T47D (cell line): ENCODE results near the gene KIF3A.

ENCODE experiments used
- DNase-seq, 2 experiments: peaks; one replicate each; pipeline versions ENCODE4 v3.0.0 to v3.0.0-alpha.2; 2011 to 2012; ENCODE audit warnings: low read depth in 1 of 2, low spot score in 1 of 2
- JUND ChIP-seq: IDR thresholded peaks from 2 replicates; pipeline ENCODE4 v1.6.1; 2012; ENCODE audit warnings: low read depth
- in situ Hi-C: cut with HindIII; loops from 2 replicates; pipeline ENCODE4 v1.10.0; 2016; ENCODE audit warnings: low sequenced_read_pairs, low pct_unique_long_range_greater_than_20kb

Gene KIF3A

DNA sequence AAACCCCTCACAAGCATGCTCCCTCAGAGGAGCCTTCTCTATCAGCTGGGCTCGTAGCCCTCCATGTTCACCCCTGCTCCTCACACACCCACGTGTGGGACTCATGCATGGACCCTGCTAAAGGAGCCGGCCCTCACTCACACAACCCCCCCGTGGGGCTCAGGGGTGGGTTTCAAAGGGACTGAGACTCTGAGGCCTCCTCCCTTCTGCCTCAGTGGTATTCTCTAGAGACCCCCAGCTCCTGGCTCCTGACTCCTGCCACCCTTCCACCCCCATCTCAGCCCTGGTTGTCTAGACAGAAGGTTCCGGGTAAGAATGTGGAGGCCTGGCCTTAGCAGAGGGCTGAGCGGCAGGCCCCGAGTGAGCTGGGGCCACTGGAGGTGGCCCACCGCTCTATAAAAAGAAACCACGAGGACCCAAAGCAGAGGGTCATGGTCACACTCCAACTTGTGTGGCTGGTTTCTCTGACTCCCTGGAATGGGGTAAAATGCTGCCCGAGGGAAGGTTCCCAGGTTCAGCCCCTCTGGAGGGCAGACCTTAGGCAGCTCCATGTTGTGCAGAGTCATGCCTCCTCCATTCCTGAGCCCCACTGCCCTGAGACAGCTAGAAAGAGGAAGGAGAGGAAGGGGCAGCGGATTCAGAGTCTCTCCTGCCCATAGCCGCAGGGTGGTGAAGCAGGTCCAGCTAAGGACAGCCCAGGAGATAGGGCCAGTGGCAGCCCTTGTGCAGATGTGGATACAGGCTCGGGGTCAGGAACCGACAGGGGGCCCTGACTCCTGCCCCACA, 28.9 kb upstream of the KIF3A start:
- in situ Hi-C loops = no loop called here
- no peak for TF ChIP-seq JUND
- no peak for DNase-seq

DNA sequence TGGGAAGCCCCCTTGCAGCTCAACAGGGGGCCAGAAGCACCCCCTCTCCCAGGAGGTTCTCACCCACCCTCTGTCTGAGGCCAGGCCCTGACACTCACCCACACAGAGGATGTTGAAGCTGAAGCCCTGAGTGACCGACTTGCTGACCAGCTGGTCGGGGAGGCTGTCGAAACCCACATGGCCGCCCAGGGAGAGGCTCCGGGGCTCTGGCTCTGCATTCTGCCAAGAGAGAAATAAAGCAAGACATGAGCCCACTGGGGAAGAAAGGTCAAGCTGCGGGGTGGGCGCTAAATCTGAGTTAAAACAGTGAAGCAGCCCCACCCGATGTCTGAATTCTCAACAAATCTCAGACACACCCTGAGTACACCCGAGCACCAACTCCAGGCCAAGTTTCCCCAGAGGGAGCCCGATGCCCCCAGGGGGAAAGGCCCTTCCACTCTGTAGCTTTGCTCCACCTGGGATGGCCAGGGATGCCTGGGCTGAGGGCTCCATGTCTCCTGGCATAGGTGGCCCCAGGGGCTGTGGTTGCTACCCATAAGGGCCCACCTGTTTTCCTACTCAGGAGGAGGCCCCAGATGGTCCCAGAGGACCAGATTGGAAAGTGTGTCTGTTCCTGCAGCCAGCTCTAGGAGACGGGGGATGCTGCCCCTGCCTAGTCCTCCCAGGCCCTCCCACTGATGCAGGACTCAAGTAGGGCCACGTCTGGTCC, 28.1 kb upstream of the KIF3A start:
- no peak for TF ChIP-seq JUND
- no peak for DNase-seq
- in situ Hi-C loops = no loop called here

DNA sequence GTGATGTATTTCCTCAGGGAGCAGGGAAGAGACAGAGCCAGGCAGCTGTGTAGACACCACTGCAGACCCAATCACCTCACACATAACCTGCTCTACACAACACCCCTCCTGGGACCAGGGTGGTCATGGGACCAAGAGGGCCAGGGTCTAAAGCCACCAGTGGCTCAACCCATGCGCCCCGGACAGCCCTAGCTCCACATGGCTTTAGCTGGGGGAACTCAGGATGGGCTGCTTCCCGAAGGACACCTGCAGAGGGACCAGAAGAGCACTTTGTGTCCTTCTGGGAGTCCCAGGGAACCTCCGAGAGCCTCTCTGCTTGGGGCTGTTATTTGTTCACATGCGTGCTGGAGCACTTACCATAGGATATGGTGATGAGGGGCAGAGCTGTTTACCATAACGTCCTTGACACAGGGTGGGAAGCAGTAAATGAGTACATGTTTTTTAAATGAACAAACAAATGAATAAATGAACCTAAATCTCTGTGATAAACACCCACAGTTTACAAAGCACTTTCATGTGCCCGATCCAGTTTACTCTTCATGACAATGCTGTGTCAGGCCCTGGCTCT, 27.4 kb upstream of the KIF3A start:
- in situ Hi-C loops = no loop called here
- TF ChIP-seq JUND = no peak
- DNase-seq = no peak

DNA sequence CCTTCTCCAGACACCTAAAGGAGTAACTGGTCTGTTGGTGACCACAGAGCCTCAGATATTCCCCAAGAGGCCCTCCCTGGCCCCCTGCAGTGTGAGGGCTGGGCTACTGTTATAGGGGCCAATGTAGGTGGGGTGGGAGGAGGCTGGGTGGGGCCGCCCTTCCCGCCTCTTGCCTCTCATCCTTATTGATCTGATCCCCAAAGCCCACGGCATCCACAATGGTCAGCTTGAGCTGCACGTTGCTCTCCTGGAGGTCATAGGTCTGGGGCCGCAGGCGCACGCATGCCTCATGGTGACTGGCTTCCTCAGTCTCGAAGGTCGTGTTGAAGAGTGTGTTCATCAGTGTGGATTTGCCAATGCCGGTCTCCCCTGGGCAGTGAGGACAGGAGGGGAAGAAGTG, 26.7 kb upstream of the KIF3A start:
- DNase-seq = no peak
- in situ Hi-C loops = no loop called here
- TF ChIP-seq JUND = no peak

DNA sequence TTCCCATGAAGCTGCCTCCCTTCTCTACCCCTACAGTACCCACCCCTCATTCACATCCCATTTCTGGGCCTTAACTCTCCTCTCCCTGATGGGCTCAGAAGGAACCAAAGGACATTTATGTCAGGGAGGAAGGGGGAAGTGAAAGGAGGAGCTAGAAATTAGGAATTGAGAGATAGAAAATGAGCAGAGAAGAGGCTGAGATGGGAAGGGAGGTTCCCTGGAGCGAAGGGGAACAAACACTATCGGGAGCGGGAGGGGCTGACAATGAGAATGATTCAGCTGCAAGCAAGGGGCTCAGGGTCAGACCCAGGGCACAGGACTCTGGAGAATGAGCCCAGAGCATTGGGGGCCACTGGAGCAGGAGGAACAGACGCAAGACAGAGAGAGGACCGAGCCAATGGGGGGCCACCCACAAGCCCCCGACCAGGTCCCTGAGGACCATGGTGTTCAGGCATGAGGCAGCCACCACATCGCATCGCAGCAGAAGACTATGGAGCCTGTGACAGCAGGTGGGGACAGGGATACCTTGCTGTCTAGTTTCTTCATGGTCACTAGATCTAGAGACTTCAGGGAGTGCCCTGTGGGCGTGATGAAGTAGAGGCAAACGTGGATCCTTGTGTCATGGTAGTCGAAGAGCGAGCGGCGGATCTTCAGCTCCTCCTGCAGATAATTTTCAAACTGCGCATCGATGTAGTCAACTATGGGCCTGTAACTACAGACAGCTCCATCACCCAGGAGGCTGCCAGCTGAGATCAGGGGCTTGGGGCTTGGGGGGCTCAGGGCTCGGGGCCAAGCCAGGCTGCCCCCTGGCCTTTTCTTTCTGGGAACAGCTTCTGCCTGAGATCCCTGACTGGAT, 26.1 kb upstream of the KIF3A start:
- TF ChIP-seq JUND = no peak
- in situ Hi-C loops = no loop called here
- no peak for DNase-seq

DNA sequence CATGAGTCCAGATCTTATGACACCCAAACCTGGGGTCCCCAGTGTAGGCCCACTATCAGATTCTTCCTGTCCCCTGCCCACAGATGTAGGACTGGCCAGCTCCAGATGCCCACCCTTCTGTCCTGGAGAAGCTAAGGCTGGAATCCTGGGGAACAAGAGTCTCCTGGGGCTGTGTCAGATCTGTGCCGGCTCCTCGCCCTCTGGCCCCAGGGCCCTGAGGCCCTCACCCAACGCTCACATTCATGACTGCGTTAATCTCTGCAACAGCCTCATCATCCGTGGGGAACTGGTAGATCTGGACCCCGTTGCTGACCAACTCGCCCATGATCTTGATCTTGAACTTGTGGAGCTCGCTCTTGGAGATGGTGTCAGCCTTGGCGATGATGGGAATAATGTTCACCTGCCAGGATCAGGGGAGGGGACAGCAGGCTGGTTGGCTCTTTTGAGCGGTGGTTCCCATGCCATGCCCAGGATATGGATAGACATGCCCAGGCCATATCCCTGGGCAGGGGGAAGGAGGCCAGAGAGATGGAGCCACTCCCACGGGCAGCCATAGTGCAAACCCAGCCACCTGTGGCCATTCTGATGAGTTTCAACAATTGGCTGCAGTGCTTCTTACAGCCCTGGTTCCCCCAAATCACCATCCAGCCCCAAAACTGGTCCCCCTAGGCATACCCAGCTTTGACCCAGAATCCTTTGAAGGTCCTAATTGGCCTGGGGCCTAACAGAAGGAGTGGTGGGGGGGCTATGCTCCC, 25.1 kb upstream of the KIF3A start:
- in situ Hi-C loops = no loop called here
- no peak for DNase-seq
- no peak for TF ChIP-seq JUND

DNA sequence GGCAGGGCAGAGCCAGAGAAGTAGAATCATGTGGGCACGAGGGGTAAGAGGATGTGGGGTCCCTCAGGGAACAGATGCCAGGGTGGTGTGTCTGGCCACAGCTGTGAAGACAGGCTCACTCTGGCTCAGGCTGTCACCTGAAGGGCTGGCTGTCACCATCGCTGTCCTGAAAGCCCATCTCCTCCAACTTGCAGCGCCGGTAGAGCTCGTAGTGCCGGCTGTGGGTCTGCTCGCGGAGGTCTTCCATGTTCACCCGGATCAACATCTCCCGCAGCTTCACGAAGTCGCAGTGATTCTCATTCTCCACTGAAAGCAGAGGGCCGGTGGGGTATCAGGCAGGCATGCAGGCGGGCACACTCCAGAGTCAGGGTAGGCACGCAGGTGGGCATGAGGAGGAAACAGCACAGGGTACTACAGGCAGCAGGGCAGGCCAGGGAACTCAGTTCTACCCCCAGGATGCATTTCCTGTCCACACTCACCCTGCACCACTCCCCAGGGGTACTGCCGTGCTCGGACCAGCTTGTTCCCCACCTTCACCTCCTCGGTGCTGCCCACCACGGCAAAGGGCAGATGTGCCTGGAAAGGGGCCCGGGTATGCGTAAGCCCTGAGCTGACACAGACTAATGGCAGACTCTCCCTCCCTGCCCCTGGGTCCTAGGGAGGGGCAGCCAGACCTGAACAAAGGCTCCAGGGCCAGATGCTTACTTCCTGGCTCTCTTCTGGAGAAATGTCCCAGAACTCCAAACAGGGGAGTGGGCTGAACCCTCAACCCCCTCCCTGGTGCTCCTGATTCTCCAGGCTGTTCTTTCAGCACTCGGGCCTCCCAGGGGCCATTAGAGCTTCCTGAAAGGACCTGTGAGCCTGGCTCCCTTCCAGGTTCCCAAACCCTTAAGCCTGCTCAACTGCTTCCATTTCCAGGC, 24.2 kb upstream of the KIF3A start:
- in situ Hi-C loops = no loop called here
- no peak for DNase-seq

DNA sequence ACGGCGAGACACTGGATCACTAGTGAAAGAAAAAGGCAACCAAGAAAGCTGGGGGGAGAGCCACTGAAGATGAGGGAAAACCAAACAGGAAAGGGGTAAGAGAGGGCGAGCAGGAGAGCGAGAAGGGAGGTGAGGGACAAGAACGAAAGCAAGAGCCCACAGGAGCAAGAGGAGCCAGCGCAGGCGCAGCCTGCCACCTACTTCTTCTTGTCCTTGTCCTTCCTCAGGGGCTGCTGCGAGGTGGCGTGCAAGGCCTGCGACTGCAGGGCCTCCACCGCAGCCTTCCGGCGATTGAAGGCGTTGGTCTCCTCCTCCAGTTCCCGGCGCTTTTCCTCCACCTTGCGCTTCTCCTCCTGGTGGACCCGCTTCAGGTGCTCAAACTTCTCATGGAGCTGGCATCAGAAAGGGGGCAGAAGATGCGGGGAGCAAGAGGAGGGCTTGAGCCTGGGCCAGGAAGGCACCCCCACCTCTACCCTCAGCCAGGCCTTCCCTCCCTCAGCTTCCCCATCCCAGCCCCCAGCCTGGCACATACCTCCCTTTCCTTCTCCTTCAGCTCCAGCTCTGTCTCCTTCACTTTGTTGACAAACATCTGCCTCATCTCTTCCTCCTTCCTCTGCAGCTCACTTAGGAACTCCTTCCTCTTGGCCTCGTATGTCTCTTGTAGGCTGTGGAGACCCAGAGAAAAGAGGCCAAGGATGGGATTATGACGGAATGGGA, 23.4 kb upstream of the KIF3A start:
- DNase-seq = no peak
- in situ Hi-C loops = no loop called here
- TF ChIP-seq JUND = no peak

More for the DNA sequence above, 24.2 kb upstream of the KIF3A start:
- no peak for TF ChIP-seq JUND

DNA sequence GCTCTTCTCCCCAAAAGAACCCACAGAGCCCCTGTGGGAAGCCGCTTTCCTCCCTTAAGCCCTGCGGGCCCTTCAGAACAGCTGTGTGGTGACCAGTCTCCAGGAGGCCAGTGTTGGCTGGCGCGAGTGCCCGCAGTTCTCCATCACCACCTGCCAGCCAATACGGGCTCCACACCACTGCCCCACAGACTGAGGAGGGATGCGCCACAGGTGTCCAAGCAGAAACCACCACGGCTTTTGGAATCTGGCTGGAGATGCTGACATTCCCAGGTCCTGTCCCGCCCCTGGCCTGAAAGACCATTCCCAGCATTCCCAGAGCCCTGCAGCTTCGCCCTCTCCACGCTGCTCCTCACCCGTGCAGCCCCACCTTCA, 22.7 kb upstream of the KIF3A start:
- in situ Hi-C loops = no loop called here
- no peak for DNase-seq
- TF ChIP-seq JUND = no peak
